Measurements from ENCODE around the gene SAYSD1.
"Not testable (repeated sequence)": the region's sequence is repeated elsewhere in the genome, so short reads cannot be mapped to it uniquely, and the experiment has no call there.

SAYSD1 gene, protein sequence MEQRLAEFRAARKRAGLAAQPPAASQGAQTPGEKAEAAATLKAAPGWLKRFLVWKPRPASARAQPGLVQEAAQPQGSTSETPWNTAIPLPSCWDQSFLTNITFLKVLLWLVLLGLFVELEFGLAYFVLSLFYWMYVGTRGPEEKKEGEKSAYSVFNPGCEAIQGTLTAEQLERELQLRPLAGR

GRCh38 chr6:39114704-39115599, at the start of gene SAYSD1:
Gene SAYSD1 (minus strand): TSS chr6:39115186. CDS start chr6:39115089, 97 bp downstream.
- DNase-seq, result peak; percentile 94

DNA sequence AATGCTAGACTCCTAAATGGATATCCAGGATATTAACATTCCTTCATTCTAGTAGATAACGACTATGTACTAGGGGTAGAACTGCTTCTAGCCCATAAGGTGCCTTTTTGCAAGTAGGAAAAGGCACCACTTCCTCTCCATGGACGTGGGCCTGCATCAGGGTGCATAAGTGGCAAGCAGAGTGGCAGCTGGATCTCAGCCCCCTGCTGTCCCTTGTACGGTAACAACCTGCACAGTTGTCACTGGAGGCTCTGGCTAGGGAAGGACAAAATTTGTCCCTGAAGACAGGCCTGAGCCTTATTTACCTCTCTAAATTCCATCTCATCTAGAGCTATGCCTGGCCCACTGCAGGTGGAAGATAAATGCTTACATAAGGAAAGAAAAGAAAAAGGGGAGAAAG, 42.5 kb upstream of the SAYSD1 start:
- ATAC-seq, result no peak

More at GRCh38 chr6:39114704-39115599, at the start of gene SAYSD1:
- peak; percentile 87 for ATAC-seq

GRCh38 chr6:39156801-39157200, 41.8 kb upstream of the SAYSD1 start:
- DNase-seq (no peak), ATAC-seq (no peak)

More for the DNA sequence above, 42.5 kb upstream of the SAYSD1 start:
- no peak for DNase-seq

DNA sequence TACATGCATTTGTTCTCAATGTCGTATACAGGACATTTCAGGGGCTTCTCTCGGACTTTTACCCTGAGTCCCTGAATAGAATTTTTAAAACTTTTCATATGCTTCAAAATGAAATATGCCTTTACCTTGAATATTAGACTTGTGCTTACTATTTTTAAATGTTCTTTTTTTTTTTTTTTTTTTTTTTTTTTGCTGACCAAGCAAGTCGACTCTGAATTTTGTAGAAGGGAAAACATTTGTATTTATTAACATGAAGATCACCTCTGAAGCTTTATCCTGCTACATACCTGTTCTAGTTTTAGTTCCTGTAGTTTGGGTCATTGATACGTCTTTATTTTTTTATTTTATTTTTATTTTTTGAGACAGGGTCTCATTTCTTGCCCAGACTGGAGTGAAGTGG, 39.7 kb upstream of the SAYSD1 start:
- DNase-seq, result no peak
- ATAC-seq, result no peak

DNA sequence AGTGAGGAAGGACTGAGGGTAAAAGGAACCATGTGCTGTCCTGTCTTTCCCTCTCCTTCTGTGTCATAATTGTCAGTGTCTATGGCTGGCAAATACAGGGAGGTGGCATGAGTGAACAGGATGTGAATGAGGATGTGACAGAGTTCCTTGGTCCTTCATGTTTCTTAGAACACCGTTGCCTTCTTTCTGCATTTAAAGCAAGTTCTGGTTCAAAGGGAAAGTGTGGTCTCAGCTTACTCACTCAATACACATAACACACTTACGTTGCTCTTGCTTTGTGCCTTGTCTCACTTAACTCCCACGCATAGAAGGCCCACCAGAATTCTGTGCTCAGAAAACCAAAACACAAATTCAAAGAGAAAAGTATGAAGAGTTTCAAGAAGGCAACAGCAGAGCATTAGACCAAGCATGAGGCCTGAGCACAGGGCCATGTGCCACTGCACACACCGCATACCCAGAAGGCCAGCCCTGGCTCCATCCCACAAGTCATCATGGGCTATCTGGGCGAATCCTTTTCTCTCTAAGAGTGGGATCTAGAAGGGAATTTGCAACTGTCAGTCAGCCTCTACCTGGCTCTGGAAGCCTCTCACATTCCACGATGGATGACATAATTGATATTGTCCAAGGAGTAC, 38.9 kb upstream of the SAYSD1 start:
- ATAC-seq (peak; percentile 94), DNase-seq (peak; percentile 30)

GRCh38 chr6:39152262-39152661, 37.3 kb upstream of the SAYSD1 start:
- no peak for ATAC-seq

GRCh38 chr6:39151211-39151610, 36.2 kb upstream of the SAYSD1 start:
- no peak for DNase-seq
- ATAC-seq, result no peak

More at GRCh38 chr6:39152262-39152661, 37.3 kb upstream of the SAYSD1 start:
- no peak for DNase-seq

DNA sequence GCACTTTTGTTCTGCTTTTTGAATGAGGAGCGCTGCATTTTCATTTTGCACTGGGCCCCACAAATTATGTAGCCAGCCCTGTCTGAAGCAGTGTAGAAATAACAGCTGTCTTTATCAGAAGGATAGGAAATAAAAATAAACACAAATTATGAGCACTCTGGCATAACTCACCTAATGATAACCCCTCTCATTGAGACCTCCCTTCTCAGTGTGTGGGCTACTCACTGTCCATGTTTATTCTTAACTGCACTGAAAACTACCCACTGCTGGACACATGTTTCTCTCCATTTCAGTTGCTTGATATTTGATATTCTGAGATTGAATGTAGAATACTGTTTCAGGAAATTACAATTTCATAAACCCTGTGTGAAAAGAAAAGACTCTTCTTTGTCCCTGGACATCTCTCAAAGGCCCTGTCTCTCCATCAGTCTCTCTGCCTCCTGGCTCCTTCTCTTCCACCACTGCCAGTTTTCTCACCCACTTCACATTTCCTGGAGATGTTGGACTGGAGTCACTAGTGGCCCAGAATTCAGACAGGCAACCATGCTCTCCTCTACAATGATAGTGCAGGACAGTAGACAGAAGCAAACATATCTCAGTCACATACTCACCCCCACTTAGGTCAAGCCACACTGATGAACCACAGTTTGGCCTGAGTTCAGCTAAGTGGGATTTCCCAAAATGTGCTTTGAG, 29.6 kb upstream of the SAYSD1 start:
- no peak for ATAC-seq
- no peak for DNase-seq

DNA sequence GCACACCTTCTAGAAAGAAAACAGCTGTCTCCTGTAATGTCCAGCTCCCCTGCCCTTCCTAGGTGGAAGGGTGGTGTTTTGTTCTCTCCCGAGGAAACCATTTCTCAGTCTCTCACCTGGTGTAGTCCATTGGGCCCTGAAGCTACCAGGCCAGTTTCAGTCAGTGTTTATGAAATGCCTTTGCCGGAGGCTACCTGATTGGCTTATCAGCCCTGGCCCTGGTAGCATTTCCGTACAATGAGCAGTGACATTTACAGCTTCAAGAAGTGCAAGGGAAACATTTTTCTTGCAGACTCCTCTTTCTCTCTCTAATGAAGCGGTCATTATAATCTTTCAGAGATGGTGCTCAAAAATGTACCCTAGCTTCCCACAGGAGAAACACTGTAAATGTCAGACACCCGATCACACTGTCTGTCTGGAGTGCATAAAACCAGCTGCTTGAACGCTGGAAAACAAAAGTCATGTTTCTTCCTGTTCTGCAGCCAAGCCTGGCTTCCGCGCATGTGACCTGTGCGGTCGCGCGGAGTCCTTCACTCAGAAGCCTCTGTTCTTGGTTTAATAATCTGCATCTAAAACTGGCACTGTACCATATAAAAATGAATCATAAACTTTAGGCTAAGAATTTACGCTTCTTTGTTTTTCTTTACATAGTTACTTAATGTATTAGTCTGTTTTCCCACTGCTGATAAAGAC, 28.4 kb upstream of the SAYSD1 start:
- ATAC-seq (peak; percentile 85), DNase-seq (peak; percentile 40)

GRCh38 chr6:39140556-39141167, 25.7 kb upstream of the SAYSD1 start:
- no peak for ATAC-seq
- no peak for DNase-seq

GRCh38 chr6:39137245-39137644, 22.3 kb upstream of the SAYSD1 start:
- DNase-seq, result peak; percentile 42
- no peak for ATAC-seq

DNA sequence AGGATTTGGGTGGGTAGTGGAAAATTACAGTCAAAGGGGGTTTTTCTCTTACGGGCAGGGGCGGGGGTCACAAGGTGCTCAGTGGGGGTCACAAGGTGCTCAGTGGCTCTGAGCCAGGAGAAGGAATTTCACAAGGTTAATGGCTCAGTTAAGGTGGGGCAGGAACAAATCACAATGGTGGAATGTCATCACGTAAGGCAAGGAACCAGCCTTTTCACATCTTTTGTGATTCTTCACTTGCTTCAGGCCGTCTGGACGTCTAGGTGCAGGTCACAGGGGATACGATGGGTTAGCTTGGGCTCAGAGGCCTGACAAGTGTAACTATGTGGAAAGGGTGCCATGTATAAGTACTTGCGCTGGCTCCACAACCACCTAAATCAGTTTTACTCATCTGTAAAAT, 21.2 kb upstream of the SAYSD1 start:
- DNase-seq, ATAC-seq: not testable (repeated sequence)

DNA sequence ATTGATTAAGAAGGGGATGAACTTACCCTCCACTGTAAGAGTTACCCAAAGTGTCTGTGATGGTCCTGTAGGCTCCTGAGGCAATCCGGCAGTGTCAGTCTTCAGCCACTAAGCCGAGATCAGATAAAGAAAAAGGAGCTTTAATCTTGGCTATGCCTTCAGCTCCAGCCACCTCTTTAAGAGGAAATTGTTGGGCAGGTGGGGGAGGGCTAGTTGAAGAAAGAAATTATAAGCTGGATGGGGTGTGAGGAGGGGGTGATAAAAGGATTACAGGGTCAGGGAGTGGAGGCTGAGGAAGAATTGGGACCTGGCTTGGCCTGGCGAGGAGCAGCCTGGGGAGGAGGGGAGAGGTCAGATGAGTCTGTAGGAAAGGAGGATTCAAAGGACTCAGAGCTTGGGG, 19.8 kb upstream of the SAYSD1 start:
- not testable (repeated sequence) for ATAC-seq, DNase-seq

DNA sequence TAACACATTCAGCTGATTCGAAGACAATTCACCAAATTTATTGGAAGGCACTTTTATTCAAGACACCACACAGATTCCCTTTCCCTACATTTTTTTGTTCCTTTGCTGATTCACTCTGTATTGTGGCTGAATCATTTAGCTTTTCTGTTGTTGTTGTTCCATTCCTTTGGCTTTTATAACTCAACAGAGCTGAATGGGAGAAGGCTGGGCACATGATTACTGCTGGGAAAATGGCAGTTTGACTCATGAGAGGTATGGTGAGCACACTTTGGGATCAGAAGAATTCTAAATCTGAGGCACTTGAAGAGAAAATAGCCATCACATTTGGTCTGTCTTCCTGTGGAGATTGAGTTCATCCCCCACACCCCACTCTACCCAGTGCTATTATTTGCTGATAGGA, 15.7 kb upstream of the SAYSD1 start:
- ATAC-seq (no peak), DNase-seq (no peak)

DNA sequence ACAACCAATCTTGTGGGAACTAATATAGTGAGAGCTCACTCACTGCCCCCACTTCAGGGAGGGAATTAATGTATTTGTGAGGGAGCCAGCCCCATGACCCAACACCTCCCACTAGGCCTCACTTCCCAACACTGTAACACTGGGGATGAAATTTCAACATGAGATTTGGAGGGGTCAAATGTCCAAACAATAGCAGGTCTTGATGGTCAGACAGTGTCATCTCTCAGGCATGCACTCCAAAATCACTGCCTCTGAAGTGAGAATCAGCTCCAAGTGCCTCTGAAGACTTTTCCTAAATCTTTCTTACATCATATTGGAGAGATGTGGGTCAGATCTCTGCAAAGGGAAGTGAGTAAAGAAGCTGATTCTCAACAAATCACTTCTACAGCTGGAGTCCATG, 13.8 kb upstream of the SAYSD1 start:
- no peak for DNase-seq

DNA sequence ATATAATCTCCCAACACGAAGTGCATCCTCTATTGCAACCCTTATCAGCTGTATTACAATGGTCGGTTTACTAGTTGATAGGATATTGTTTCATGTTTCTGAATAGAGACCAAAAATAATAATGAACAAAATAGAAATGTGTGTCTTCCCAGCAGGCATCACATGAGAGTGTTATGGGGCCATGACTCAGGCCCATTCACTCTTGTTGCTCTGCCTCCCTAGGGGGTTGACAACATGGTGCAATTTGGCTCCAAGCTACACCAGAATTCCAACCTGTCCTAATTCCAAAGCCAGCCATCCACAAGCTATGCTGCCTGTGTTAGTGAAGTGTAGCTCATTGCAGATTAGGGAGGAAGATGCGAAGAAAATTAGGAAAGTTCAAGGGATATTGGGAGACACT, 13.1 kb upstream of the SAYSD1 start:
- no peak for DNase-seq
- no peak for ATAC-seq

More for the DNA sequence above, 13.8 kb upstream of the SAYSD1 start:
- no peak for ATAC-seq

GRCh38 chr6:39124114-39124513, 9.1 kb upstream of the SAYSD1 start:
- no peak for ATAC-seq
- DNase-seq, result no peak

DNA sequence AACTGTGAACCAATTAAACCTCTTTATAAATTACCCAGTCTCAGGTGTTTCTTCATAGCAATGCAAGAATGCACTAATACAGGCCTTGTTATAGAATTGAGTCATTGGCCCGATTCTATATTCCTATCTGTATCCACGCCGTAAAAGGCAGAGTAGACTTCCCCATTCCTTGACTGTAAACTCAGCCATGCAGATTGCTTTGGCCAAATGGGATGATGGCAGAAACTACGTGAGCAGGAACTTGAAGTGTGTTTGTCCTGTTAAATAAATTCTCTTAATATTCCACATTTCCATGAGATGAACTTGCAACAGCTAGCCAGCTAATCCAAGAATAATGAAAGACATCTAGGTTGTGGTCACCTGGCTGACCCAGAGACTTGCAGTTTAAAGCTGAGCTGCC, 3.9 kb upstream of the SAYSD1 start:
- DNase-seq (no peak), ATAC-seq (no peak)

DNA sequence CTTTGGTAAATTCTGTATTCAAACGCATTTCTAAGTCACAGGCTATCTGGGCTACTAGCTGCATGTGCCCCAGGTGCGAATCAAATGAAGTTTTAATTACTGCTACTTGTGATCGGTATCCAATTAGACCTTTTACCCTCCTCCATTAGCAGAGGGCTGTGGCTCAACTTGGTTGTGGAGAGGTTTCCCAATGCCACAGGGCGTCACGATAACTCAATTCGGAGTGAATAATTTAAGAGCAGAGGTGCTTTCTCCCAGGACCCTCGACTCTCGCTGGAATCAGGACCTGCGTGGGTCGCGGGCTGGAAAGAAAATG, 640 bp downstream of the SAYSD1 start:
- no peak for DNase-seq

GRCh38 chr6:39113788-39114187, 1.2 kb downstream of the SAYSD1 start:
- ATAC-seq, result no peak
- DNase-seq, result no peak

More for the DNA sequence above, 640 bp downstream of the SAYSD1 start:
- peak; percentile 6 for ATAC-seq

- DNase-seq, result no peak
Measured at GRCh38 chr6:39111280-39111679, 3.7 kb downstream of the SAYSD1 start.

More at GRCh38 chr6:39111280-39111679, 3.7 kb downstream of the SAYSD1 start:
- peak; percentile 23 for ATAC-seq

Data from stimulated activated naive CD8-positive, alpha-beta T cell treated with anti-CD3 and anti-CD28 coated beads, Interleukin-15, Interleukin-2, amounts not matched to agents 100 U/mL and 50 U/mL, for 24 hours (primary cell).